HG03432 (cell line): ENCODE data around the gene MOSMO.
"Not testable (repeated sequence)": the region's sequence is repeated elsewhere in the genome, so short reads cannot be mapped to it uniquely, and the experiment has no call there.

Experiments used
- ATAC-seq: cut with Tn5 transposase; IDR thresholded peaks from one replicate; pipeline ENCODE4 v1.9.1; 2021; ENCODE audit warnings: mild to moderate bottlenecking, moderate library complexity; ENCODE audit not compliant: unreplicated experiment

The MOSMO gene

DNA sequence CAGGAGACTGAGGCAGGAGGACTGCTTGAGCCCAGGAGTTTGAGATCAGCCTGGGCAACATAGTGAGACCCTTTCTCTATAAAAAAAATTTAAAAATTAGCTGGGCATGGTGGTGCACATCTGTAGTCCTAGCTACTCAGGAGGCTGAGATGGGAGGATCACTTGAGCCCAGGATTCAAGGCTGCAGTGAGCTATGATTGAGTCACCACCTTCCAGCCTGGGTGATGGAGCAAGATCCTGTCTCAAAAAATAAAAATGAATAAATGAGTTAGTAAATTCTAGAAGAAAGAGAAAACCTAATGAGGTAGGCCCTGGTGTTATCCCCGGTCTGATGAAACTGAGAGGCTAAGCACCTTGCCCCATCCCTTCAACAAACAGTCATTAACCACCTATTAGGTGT lies 5.9 kb upstream of the MOSMO start:
- not testable (repeated sequence) for ATAC-seq

DNA sequence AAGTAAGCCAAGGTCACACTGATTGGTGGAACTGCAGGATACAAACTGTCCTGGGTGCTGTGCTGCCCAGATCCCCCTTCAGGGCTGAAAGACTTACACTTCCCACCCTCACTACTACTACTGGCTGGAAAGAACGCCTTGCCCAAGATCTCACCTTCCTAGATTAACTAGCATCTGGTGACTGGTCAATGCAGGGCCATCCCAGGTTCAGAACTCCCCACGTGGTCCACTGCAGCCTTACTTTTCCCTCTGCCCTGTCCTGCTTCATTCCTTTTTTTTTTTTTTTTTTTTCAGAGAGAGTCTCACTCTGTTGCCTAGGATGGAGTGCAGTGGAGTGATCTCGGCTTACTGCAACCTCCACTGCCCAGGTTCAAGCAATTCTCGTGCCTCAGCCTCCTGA lies 4.7 kb upstream of the MOSMO start:
- ATAC-seq: no peak

DNA sequence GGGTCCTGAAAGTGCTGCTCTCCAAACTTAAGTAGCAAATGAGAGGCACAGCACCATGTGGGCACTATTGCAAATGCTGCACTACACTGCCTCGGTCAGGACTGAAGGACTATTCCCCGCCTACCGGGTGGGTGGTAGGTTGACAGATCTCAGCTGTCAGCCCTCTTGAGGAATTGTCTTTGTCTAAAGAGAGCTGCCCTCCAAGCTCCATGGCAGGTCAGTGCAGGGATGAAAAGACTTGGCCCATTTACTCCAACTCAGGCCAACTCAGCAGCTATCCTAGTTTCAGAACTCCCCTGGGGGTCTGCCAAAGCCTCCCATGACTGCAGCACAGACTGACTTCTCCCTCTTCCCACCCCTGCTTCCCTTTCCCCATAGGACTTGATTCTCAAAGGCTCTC lies 3.6 kb upstream of the MOSMO start:
- no peak for ATAC-seq

DNA sequence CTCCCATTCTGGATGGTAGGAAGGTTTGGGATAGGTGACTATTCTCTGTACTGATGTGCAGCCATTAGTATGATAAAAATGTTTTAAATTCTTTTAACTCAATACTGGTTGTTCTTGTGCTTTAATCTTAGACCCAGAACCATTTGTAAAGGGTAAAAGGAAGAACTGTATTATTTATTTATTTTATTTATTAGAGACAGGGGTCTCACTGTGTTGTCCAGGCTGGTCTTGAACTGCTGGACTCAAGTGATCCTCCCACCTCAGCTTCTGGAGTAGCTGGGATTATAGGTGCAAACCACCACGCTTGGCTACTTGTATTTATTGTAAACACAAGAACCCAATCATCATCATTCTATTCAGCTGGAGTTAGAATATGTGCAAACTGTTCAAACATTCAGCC lies 2.2 kb upstream of the MOSMO start:
- ATAC-seq: no peak

DNA sequence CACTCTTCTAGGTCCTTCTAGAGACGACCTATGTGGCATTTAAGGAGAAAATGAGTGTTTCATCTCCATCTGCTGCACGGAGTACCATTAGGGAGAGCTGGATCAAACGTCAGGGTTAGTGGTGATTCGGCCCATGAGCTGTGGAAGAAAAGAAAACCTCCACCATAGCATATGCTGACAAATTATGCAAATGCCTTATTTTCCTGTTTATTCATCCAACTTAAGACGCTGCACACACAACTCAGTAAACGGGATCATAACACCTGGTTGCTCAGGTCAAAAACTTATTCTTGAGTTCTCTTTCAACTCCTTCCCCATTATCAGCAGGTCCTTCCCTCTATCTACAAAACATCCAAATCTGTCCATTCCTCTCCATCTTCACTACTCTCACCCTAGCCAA lies 1.3 kb upstream of the MOSMO start:
- no peak for ATAC-seq

DNA sequence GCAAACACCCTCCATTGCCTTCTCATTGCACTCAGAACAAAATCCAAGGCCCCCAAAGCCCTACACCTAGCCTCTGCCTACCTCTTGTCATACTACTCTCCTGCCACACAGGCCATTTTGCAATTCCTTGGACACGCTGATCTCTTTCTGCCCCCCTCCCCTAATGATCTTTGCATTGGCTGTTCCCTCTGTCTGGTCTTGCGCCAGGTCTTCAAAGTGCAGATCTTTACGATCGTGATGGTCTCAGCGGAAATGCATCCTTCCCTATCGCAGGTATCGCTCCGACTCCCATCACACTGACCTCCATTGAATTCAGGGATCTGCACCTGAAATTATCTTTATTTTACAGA lies 777 bp upstream of the MOSMO start:
- no peak for ATAC-seq

DNA sequence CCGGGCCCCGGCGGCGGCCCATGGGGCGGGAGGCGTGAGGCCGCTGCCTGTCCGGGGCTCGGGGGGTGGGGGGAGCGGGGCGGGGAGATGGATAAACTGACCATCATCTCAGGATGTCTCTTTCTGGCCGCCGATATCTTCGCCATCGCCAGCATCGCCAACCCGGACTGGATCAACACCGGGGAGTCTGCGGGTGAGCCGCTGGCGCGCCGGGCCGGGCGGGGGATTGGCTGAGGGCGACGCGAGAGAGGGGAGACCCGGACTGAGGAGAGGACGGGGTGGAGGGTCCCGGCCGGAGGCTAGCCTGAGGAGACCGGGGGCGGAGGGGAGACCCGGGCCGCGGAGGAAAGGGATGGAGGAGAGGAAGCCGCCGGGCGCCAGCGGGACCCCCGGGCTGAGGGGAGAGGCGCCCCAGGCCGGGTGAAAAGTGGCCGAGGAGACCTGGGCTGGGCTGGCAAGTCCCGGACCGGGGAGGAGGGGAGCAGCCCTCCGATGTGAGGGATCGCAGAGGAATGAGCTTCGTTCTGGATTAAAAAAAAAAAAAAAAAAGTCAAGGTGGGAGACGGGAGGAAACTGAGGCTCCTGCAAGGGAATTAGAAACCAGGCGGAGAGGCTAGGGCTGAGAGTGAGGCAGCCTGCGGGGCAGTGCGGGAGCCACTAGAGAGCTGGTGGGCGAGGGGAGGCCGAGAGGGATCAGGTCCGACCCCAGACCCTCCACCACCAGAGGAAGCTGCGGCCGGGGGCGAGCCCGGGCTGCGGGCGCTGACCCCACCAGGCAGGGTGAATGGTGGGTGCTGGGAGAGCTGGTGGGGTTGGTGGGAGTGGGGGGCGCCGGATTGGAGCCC lies 526 bp downstream of the MOSMO start:
- peak; percentile 27 for ATAC-seq

DNA sequence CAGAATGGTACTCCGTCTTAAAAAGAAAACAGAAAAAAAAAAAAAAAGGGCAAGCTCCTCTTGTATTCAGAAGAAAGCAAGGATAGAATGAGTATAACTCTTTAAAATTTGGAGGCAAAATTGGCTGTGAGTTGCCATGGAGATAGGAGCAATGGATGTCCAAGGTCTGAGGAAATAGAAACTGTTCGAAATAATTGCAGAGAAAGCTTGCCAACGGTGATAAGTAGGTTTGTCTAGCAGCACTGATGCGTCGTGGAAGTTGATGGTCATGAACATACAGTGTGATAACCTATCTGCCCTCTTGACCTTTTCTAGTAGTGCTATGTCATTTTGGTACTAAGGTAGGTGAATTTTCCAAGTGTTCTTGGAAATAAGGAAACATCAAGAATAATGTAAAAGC lies 3.0 kb downstream of the MOSMO start:
- no peak for ATAC-seq

DNA sequence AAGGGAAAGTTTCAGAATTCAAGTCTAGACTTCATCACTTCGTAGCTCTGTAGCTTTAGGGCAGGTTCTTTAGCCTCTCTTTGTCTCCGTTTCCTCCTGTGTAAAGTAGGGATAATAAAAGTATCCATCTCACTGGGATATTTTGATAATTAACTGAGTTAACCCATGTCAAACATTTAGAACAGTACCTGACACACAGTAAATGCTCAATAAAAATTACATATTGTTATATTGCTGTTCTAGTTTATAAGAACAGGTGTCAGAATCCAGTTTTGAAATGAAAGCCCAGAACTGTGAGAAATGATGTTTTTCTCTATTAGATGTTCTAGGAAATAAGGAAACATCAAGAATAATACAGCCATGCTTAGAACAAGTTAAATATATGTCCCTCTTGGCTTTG lies 4.3 kb downstream of the MOSMO start:
- no peak for ATAC-seq

DNA sequence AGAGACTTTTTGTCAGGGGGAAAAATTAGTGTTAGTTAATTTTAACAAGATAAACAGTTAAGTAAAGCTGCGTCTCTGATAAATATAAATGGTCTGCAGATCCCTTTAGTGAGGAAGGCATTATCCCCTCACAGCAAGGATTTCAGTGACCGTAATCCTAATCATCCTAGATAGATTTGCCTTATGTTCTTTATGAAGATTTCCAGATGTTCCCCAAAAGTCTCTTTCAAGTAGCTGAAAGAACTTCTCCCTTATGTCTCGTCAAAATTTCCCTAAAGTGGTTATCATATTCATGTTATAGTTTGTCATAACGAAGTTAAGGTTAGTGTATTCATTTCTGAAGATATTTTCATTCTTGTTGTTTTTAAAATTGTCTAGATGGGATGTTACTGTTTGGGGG lies 5.6 kb downstream of the MOSMO start:
- ATAC-seq: no peak

DNA sequence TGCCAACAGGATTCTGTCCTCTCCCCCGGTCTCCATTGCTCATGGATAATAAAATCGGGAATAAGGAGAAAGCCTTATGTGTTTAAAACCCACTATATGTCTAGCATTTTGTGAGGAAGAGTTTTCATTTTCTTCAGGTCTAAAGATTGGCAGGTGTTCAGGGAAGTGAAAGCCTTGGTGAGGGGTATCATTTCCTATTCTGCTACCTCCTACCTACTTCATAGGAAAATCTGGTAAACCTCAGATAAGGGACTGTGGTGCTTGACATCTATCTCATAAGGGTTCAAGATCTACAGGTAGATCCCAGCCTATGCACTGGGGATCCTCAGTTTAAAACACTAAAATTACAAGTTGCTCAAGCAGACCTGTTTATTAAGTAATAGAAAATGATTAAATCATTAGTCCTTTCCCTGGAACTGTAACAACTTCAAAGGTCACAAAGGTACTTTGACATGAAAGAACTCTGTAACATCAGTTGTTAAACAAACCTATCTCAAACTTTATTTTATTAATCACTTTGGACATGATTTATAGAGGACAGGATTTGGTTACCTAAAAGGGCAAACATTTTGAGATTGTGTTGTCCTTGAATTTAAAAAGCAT lies 6.5 kb downstream of the MOSMO start:
- peak; percentile 60 for ATAC-seq

DNA sequence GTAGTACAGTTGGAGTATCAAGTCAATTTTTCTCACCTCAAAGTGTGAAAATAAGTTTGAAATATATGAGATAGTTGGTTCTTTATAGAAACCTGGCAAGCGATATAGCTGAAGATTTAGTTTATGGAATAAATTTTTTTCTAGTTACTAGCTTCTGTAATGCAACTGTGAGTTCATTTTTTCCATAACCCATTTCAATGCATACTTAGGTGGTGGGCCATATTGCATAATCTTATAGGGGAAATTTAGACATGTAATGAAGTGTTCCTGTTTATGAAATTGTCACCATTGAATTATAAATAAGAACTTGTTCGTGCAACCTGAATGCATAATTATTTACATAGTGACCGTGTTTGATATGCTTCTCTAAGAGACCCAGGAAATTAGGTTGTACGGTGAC lies 9.0 kb downstream of the MOSMO start:
- no peak for ATAC-seq

DNA sequence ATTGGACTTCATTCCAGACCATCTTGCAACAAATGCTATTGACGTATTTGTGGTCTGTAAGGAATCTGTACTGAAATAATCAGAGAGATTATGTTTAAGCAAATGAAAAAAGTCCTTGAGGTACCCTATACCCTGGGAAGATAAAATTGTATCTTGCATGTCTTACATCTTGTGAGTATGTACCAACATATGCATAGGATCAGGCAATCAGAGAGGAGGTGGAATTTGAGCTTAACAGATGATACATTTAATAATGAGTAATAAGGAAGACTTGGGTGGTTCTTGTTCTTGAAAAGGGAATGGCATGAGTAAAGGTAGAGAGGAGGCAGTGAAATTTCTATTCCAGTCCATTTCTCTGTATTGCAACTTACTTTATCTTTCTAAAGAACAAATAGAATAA lies 10.6 kb downstream of the MOSMO start:
- ATAC-seq: no peak

DNA sequence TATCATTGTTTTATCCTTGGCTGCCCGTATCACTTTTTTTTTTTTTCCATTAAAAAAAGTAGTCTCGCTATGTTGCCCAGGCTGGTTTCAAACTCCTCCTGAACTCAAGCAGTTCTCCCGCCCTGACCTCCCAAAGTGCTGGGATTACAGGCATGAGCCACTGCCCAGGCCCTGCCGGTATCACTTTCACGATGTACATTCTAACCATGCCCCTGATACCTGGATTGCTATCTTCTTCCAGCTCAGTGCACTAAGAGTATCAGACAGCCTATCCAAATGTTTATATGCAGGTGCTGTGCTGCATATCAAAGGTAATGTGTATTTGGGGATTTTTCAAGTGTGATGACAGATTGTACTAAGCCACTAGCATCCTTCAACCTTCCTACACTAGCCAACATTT lies 14.2 kb downstream of the MOSMO start:
- ATAC-seq: no peak

DNA sequence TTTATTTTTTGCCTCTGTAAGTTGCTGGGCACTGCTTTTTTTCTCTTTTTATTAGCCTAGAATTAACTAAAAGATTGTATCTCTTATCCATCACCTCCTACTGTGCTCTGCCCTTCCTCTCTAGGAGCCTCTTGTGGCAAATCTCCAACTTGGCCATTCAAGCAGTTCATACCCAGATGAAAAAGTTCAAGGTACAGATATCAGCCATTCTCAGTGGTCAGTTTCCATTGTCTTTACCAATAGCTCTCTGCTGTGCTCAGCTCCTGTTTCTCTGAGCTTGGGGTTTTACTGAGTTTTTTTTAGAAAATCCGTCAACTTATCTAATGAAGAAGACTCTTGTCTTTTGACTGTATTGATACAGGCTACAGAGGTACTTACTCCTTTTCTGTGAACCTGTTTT lies 15.6 kb downstream of the MOSMO start:
- no peak for ATAC-seq

DNA sequence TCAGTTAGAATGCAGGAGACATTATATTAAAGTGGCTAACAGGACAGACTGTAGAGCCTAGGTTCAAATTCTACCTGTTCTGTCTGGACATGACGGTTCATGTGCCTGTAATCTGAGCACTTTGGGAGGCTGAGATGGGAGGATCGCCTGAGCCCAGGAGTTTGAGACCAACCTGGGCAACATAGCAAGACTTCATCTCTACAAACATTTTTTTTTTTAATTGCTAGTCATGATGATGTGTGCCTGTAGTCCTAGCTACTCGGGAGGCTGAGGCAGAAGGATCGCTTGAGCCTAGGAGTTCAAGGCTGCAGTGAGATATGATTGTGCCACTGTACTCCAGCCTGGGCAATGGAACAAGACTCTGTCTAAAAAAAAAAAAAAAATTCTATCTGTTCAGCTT lies 16.9 kb downstream of the MOSMO start:
- not testable (repeated sequence) for ATAC-seq

DNA sequence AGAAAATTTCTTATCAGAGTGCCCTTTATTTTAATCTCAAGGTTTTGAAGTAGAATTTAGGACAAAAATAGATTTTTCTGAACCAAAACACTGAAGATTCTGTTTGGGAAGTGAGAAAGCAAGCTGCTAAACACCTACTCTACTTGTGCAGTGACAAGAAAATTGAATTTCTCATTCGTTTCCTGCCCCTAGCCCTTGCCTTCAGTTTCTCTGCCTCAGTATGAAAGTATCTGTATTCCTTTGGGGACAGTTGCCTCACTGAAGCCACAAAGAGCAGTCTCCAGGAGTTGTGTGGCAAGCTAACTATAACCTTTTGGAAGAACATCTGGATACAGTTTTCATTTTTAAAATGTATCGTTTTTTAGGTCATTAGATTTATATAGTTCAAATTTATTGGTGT lies 19.7 kb downstream of the MOSMO start:
- ATAC-seq: no peak

DNA sequence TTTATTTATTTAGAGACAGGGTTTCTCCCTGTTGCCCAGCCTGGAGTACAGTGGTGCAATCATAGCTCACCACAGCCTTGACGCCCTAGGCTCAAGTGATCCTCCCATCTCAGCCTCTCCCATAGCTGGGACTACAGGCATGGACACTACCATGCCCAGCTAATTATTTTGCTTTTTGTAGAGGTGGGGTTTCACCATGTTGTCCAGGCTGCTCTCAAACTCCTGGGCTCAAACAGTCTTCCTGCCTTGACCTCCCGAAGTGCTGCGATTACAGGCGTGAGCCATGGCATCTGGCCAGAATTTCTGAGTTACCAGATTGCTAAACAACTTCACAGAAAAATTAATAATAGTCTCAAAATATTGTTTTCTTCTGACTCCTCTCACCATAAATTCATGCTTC lies 21.7 kb downstream of the MOSMO start:
- ATAC-seq: no peak

DNA sequence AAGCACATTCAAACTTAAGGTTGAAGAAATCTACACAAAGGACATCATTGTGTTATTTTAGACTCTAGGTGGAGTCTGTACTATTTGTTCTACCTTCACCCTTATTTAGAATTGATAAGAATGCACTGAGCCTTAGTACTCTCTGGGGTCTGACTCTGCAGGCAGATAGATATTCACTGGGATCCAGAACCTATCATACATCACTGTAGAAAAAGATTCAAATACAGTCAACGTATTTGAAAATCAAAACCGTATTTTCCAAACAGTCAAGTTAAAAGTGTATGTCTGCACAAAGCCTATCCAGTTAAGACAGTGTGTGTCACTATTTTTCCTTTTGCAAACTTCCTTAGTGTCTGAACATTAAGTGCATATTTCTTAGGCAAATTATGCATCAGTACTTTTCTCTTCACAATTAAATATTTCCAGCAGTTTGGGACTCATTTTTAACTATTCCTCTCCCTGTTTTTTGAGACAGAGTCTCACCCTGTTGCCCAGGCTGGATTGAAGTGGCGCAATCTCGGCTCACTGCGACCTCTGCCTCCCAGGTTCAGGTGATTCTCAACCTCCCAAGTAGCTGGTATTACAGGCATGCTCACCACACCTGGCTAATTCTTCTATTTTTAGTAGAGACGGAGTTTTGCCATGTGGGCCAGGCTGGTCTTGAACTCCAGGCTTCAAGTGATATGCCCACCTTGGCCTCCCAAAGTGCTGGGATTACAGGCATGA lies 22.3 kb downstream of the MOSMO start:
- no peak for ATAC-seq

DNA sequence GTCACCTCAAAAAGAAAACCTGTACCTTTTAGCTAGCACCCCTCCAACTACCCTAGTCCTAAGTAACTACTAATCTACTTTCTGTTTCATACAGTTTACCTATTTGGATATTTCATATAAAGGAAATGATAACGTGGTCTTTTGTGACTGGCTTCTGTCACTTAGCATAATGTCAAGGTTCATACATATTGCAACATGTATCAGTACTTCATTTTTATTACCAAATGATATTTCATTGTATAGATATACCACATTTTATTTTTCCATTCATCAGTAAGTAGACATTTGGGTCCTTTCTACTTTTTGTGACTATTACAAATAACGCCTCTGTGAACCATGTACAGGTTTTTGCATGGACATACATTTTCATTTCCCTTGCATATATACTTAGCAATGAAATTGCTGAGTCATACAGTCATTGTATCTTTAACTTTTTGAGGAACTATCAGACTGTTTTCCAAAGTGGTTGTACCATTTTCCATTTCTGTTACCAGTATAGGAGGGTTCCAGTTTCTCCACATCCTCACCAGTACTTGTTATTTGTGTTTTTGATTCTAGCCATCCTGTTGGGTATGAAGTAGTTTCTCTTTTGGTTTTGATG lies 23.7 kb downstream of the MOSMO start:
- ATAC-seq: no peak

DNA sequence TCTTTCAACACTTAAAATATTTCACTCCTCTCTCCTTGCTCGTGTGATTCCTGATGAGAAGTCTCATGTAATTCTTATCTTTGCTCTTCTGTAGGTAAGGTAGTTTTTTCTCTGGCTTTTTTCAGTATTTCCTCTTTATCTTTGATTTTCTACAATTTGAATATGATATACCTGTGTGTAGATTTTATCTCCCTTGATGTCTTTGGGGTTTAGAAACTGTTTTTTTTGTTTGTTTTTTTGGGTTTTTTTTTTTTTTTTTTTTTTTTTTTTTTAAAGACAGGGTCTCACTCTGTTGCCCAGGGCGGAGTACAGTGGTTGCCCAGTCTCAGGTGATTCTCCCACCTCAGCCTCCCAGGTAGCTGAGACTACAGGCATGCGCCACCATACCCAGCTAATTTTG lies 26.6 kb downstream of the MOSMO start:
- no peak for ATAC-seq

DNA sequence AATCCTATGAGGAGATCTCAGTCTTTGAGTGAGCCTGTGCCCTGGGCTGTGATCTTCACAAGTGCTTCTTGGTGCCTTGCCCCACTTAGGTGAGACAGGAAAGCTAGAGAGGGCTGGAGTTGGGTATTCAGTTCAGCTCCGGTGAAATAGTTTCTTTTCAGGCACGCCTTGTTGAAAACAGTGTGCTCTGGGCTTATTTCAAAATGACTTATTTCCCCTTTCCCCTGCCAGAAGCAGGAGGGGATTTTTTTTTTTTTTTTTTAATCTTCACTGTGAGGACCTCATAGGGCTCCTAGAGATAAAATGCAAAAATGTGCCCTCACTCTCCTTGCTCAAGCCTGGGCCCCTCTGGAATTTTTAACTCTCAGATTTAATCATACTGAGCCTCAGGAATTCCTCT lies 27.2 kb downstream of the MOSMO start:
- ATAC-seq: no peak
